Measurements from ENCODE around the gene ARID1B.

The ARID1B gene

DNA sequence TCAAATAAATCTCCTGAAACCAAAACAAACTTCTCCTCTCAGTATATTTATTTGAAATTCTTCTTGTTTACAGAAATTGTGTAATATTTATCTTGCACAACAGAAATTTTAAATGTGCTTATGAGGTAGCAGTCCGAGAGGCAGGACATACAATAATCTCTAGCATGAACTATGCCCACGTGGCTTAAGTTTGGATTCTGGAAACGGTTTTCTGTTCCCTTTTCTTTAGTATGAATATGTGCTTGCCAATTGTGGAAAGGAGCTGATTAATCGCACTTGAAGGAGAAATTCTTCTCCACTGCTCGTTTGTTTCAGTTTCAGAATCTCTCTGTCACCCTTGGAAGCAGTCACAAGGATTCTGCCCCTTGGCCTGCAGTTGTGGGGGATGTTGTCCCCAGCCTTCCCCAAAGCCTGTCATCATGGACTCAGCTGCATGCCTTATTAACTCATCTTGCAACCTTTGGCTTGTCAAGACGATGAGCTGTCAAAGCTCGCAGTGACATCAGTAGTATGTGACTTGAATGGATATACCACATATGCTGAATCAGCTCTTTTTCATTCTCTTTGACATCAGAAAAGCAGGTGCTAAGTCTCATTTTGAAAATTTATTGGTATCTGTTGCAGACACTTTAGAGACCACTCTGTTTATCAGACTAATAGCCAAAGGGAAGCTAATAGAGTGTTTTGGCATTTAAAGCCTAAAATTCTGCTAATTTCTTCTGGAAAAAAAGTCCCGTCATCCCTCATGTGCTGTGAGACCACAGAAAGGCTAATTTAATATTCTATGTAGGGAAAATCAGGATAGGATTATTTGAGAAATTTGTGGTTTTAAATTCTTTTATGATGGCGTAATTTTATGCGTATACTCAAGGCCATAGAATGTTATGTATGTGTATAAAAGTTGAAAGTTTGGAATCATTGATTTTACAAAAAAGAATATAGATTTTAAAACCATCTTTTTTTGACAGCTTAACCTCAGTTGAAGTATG lies 186.8 kb downstream of the ARID1B start:
- Histone ChIP-seq H3K9ac (ENCODE audit: low read length) (no peak overlapping the region), H4K20me1 (ENCODE audit: insufficient read depth, low read length) (no peaks in the 10 kb centered on the region), H3K9me2 (replicated peaks; ENCODE audit: insufficient read depth, low read length) (no peaks in the 10 kb centered on the region), H3K4me3 (ENCODE audit: low read length) (peak overlapping the region; percentile 17; the same call in 1 of the 2 replicates), H3K27ac (ENCODE audit: low read length) (peak overlapping the region; percentile 48; the same call in 1 of the 2 replicates), H3K79me2 (ENCODE audit: low read length) (peaks cover 63% of the 10 kb centered on the region), H3K4me1 (ENCODE audit: low read length) (no peaks in the 10 kb centered on the region), H3F3A (ENCODE audit: insufficient read depth, low read length) (peaks cover 6% of the 10 kb centered on the region), H3K27me3 (replicated peaks; ENCODE audit: insufficient read depth, low read length) (no peaks in the 10 kb centered on the region), H2AFZ (ENCODE audit: low read length) (no peak overlapping the region), H3K9me3 (replicated peaks; ENCODE audit: insufficient read depth, low read length) (no peaks in the 10 kb centered on the region), H3K4me2 (ENCODE audit: low read depth, low read length) (peak overlapping the region; percentile 34), H3K36me3 (replicated peaks; ENCODE audit: insufficient read depth, low read length) (no peaks in the 10 kb centered on the region)
- TF ChIP-seq EZH2phosphoT487 (IDR thresholded peaks at IDR 0.05; ENCODE audit: low read length): no peak
- TF ChIP-seq EZH2 (optimal IDR thresholded peaks at IDR 0.05; ENCODE audit: low read depth, low read length): no peak
- no peak for TF ChIP-seq CTCF (IDR thresholded peaks at IDR 0.05; ENCODE audit: low read length)
- peak; percentile 33 for DNase-seq

- H3K9me3 ChIP-seq (replicated peaks; ENCODE audit: insufficient read depth, low read length): no peaks in the 10 kb centered on the region
- H3K27ac ChIP-seq (ENCODE audit: low read length): no peak overlapping the region
- no peak overlapping the region for H2AFZ ChIP-seq (ENCODE audit: low read length)
- H4K20me1 ChIP-seq (ENCODE audit: insufficient read depth, low read length): no peaks in the 10 kb centered on the region
- H3K4me1 ChIP-seq (ENCODE audit: low read length): no peaks in the 10 kb centered on the region
- no peak overlapping the region for H3K9ac ChIP-seq (ENCODE audit: low read length)
- TF ChIP-seq EZH2 (optimal IDR thresholded peaks at IDR 0.05; ENCODE audit: low read depth, low read length) (no peak), CTCF (IDR thresholded peaks at IDR 0.05; ENCODE audit: low read length) (no peak), EZH2phosphoT487 (IDR thresholded peaks at IDR 0.05; ENCODE audit: low read length) (no peak)
- no peak for DNase-seq
- peaks cover 6% of the 10 kb centered on the region for H3F3A ChIP-seq (ENCODE audit: insufficient read depth, low read length)
- H3K27me3 ChIP-seq (replicated peaks; ENCODE audit: insufficient read depth, low read length): no peaks in the 10 kb centered on the region
- no peak overlapping the region for H3K4me2 ChIP-seq (ENCODE audit: low read depth, low read length)
- no peaks in the 10 kb centered on the region for H3K9me2 ChIP-seq (replicated peaks; ENCODE audit: insufficient read depth, low read length)
- H3K79me2 ChIP-seq (ENCODE audit: low read length): peaks cover 83% of the 10 kb centered on the region
- no peaks in the 10 kb centered on the region for H3K36me3 ChIP-seq (replicated peaks; ENCODE audit: insufficient read depth, low read length)
- no peak overlapping the region for H3K4me3 ChIP-seq (ENCODE audit: low read length)
These were observed 190.7 kb downstream of the ARID1B start for GRCh38 chr6:156967852-156968251.

GRCh38 chr6:156969233-156969632 lies 192.1 kb downstream of the ARID1B start:
- H3K4me1 ChIP-seq (ENCODE audit: low read length): no peaks in the 10 kb centered on the region
- H4K20me1 ChIP-seq (ENCODE audit: insufficient read depth, low read length): no peaks in the 10 kb centered on the region
- no peaks in the 10 kb centered on the region for H3K27me3 ChIP-seq (replicated peaks; ENCODE audit: insufficient read depth, low read length)
- H3K9ac ChIP-seq (ENCODE audit: low read length): no peak overlapping the region
- H3F3A ChIP-seq (ENCODE audit: insufficient read depth, low read length): peaks cover under 1% of the 10 kb centered on the region; the same call in 1 of the 2 replicates
- no peaks in the 10 kb centered on the region for H3K9me3 ChIP-seq (replicated peaks; ENCODE audit: insufficient read depth, low read length)
- no peak overlapping the region for H3K4me2 ChIP-seq (ENCODE audit: low read depth, low read length)
- no peak overlapping the region for H3K4me3 ChIP-seq (ENCODE audit: low read length)
- H3K36me3 ChIP-seq (replicated peaks; ENCODE audit: insufficient read depth, low read length): no peaks in the 10 kb centered on the region
- H2AFZ ChIP-seq (ENCODE audit: low read length): no peak overlapping the region
- peaks cover 87% of the 10 kb centered on the region for H3K79me2 ChIP-seq (ENCODE audit: low read length)
- H3K9me2 ChIP-seq (replicated peaks; ENCODE audit: insufficient read depth, low read length): no peaks in the 10 kb centered on the region
- no peak for DNase-seq
- no peak overlapping the region for H3K27ac ChIP-seq (ENCODE audit: low read length)
- TF ChIP-seq CTCF (IDR thresholded peaks at IDR 0.05; ENCODE audit: low read length) (no peak), EZH2 (optimal IDR thresholded peaks at IDR 0.05; ENCODE audit: low read depth, low read length) (no peak), EZH2phosphoT487 (IDR thresholded peaks at IDR 0.05; ENCODE audit: low read length) (no peak)

All from MM.1S (cell line).